ENCODE results near the gene BIK. TPM values are rescaled to one million over a fixed set of nuclear protein-coding genes. Genes with fewer than 3 reads are reported as not detected.

BIK gene
- total and polyA plus RNA-seq, 8 donors, result 0.78 to 3.1 (median 1.3) TPM

DNA sequence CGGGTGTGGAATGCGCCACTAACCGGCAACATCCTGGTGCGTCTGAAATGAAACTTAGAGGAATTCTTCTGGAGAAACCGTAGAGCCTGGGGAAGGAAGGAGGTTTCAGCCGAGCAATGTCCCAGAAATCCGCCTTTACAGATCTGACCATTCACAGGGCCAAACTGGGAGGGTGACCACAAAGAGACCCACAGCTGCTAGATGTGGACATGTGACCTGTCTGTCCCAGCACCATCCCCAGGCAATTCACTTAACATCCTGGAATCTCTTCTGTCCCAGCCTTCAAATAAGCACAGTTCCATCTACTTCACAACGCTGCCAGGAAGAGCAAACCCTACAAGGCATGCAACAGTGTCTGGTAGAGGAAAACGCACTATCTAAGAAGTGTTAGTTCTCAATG is 22.9 kb downstream of the BIK start:
- Histone ChIP-seq H3K27ac (no peak overlapping the region), H3K36me3 (peaks cover 0 to 70% of the 10 kb centered on the region in 2 donors), H3K4me1 (peaks cover 0 to 35% of the 10 kb centered on the region in 2 donors), H3K9me3 (no peaks in the 10 kb centered on the region), H3K27me3 (no peaks in the 10 kb centered on the region), H3K4me3 (no peak overlapping the region)
- DNase-seq (no peak), ATAC-seq (no peak)
- TF ChIP-seq CTCF (IDR thresholded peaks at IDR 0.05), result no peak
- intact Hi-C loops (cut with DNase I), result no loop called here

- TF ChIP-seq CTCF (IDR thresholded peaks at IDR 0.05), result no peak
- intact Hi-C loops (cut with DNase I), result no loop called here
- ATAC-seq (no peak), DNase-seq (no peak)
- H3K36me3 ChIP-seq, result peaks cover 0 to 79% of the 10 kb centered on the region in 2 donors
- no peak overlapping the region for H3K4me3 ChIP-seq
- peaks cover 0 to 24% of the 10 kb centered on the region in 2 donors for H3K4me1 ChIP-seq
- no peaks in the 10 kb centered on the region for H3K27me3 ChIP-seq
- H3K27ac ChIP-seq, result no peak overlapping the region
- no peaks in the 10 kb centered on the region for H3K9me3 ChIP-seq
These were observed 24.0 kb downstream of the BIK start for GRCh38 chr22:43134553-43134952.

DNA sequence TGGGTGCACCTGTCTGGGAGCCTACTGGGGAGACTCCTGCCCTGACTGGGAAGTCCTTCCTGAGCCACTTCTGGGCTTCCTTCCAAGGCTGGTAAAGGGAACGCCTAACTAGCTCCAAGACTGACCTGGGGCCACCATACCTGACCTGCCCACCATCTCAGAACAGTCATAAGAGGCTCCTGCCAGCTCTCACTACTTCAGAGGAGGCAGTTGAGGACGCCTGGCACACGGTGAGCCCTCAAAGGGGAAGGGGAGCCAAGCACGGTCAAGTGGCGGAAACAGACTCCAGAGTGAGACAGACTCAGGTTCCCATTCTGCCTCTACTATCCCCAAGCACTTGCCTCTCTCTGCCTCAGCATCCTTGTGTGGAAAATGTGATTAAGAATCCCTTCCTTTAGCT is 25.0 kb downstream of the BIK start:
- Histone ChIP-seq H3K27me3 (no peaks in the 10 kb centered on the region), H3K4me3 (no peak overlapping the region), H3K27ac (no peak overlapping the region), H3K9me3 (no peaks in the 10 kb centered on the region), H3K4me1 (peaks cover 0 to 22% of the 10 kb centered on the region in 2 donors), H3K36me3 (peaks cover 0 to 89% of the 10 kb centered on the region in 2 donors)
- intact Hi-C loops (cut with DNase I), result no loop called here
- no peak for TF ChIP-seq CTCF (IDR thresholded peaks at IDR 0.05)
- ATAC-seq, result peak; percentile 17
- DNase-seq, result no peak

- Histone ChIP-seq H3K36me3 (peaks cover 0 to 88% of the 10 kb centered on the region in 2 donors), H3K27me3 (no peaks in the 10 kb centered on the region), H3K4me3 (no peak overlapping the region), H3K4me1 (peaks cover 0 to 29% of the 10 kb centered on the region in 2 donors), H3K9me3 (no peaks in the 10 kb centered on the region), H3K27ac (peak overlapping the region in 1 of 2 donors; percentile 57)
- DNase-seq (peak in 1 of 4 donors; percentile 82), ATAC-seq (peak; percentile 61)
- intact Hi-C loops (cut with DNase I), result no loop called here
- peak; percentile 38 to 64 for TF ChIP-seq CTCF (IDR thresholded peaks at IDR 0.05)
These were observed 25.7 kb downstream of the BIK start for GRCh38 chr22:43136255-43136654.

DNA sequence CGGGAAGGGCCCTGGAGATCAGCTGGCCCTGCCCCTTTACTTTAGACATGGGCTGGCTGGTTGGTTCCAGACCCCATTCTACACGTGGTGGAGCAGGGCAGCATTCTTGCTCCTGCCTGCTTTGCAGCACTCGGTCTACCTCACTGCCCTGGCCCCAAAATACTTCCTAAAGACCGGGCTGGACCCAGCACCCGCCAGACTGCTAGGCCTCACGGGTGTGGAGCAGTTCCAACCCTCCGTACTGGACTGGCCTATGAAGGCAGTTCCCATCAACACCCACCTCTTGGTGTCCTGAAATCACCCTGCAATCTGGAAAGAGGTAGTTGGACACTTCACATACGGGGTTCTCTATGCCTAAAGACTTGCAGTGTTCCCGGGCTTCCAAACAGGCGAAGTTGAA is 26.3 kb downstream of the BIK start:
- peaks cover 0 to 83% of the 10 kb centered on the region in 2 donors for H3K36me3 ChIP-seq
- H3K27me3 ChIP-seq, result no peaks in the 10 kb centered on the region
- peak overlapping the region in 1 of 2 donors; percentile 57 for H3K27ac ChIP-seq
- intact Hi-C loops (cut with DNase I), result no loop called here
- no peaks in the 10 kb centered on the region for H3K9me3 ChIP-seq
- DNase-seq, result no peak
- H3K4me3 ChIP-seq, result no peak overlapping the region
- peaks cover 0 to 34% of the 10 kb centered on the region in 2 donors for H3K4me1 ChIP-seq
- no peak for TF ChIP-seq CTCF (IDR thresholded peaks at IDR 0.05)
- ATAC-seq, result no peak

All from left lung (tissue), 10 donors.